Measurements from ENCODE around the gene FSD1.

DNA sequence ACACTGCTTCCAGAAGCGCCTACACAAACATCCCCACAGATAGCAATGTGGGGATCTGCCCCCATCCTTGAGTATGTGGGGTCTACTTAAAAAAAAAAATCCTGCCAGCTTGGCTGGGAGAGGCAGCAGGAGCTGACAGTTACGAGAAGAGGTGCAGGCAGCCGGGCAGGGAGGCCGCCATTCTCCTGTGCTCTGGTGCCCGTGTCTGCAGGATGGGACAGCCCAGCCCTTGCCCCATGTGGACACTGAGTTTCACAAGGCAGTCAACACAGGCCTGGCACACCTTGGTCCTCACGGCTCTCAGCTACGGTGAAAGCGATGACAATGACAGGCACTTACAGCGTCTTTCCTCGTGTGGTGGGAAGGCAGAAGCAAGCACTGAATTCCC is 62.9 kb downstream of the FSD1 start:
- no peak for TF ChIP-seq ESRRA (IDR thresholded peaks at IDR 0.05; ENCODE audit: low read length)
- no peak for TF ChIP-seq STAT3 (IDR thresholded peaks at IDR 0.05; ENCODE audit: low read depth, low read length)
- no peak for TF ChIP-seq POLR2AphosphoS2 (IDR thresholded peaks at IDR 0.05; ENCODE audit: low read depth, low read length)
- TF ChIP-seq BHLHE40 (IDR thresholded peaks at IDR 0.05; ENCODE audit: borderline replicate concordance in 1 of 2, low read depth in 2 of 2, low read length in 1 of 2), result no peak
- TF ChIP-seq, protein P1, sequence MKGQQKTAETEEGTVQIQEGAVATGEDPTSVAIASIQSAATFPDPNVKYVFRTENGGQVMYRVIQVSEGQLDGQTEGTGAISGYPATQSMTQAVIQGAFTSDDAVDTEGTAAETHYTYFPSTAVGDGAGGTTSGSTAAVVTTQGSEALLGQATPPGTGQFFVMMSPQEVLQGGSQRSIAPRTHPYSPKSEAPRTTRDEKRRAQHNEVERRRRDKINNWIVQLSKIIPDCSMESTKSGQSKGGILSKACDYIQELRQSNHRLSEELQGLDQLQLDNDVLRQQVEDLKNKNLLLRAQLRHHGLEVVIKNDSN (IDR thresholded peaks at IDR 0.05; ENCODE audit: borderline replicate concordance, extremely low read length, insufficient read depth, low read depth, low read length), result no peak
- TF ChIP-seq, protein P2, sequence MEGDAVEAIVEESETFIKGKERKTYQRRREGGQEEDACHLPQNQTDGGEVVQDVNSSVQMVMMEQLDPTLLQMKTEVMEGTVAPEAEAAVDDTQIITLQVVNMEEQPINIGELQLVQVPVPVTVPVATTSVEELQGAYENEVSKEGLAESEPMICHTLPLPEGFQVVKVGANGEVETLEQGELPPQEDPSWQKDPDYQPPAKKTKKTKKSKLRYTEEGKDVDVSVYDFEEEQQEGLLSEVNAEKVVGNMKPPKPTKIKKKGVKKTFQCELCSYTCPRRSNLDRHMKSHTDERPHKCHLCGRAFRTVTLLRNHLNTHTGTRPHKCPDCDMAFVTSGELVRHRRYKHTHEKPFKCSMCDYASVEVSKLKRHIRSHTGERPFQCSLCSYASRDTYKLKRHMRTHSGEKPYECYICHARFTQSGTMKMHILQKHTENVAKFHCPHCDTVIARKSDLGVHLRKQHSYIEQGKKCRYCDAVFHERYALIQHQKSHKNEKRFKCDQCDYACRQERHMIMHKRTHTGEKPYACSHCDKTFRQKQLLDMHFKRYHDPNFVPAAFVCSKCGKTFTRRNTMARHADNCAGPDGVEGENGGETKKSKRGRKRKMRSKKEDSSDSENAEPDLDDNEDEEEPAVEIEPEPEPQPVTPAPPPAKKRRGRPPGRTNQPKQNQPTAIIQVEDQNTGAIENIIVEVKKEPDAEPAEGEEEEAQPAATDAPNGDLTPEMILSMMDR (IDR thresholded peaks at IDR 0.05 in 2 of 3, conservative IDR thresholded peaks at IDR 0.05 in 1 of 3; ENCODE audit: control insufficient read depth in 2 of 3, extremely low read depth in 1 of 3, insufficient read depth in 1 of 3, low read depth in 3 of 3, low read length in 3 of 3), result no peak
- TF ChIP-seq CHD4 (IDR thresholded peaks at IDR 0.05), result no peak
- no peak for TF ChIP-seq NFYB (IDR thresholded peaks at IDR 0.05; ENCODE audit: insufficient read depth, low read depth, low read length)
- TF ChIP-seq TCF12 (IDR thresholded peaks at IDR 0.05; ENCODE audit: low read depth, low read length), result no peak
- TF ChIP-seq GABPA (IDR thresholded peaks at IDR 0.05; ENCODE audit: low read depth), result no peak
